HCT116 (cell line): ENCODE results near the gene CACNA1C. TPM values are rescaled to one million over a fixed set of nuclear protein-coding genes. Genes with fewer than 3 reads are reported as not detected.

Source experiments
- ATAC-seq: fragments of 200-7000 bp; cut with Tn5 transposase; 2 replicates; pipeline ENCODE4 v1.9.1; 2020; ENCODE audit warnings: mild to moderate bottlenecking, moderate library complexity
- BruUV-seq: library from RNA; stranded (reverse); fragments of 400-500 nt; replicated peaks from 2 replicates; lab custom pipeline; 2021; lab: Mats Ljungman, UMichigan
- CTCF ChIA-PET: fragments of 300-600 bp; sonication (Branson Sonifier 250); formaldehyde crosslinking; loops from one replicate; lab custom pipeline; 2021; ENCODE audit warnings: antibody characterized with exemption; lab: Charles Lee
- POLR2A ChIA-PET: fragments of 300-600, 350-600 bp; sonication (Branson Sonifier 250); formaldehyde crosslinking; loops from one replicate; lab custom pipeline; 2021; ENCODE audit warnings: antibody characterized with exemption; lab: Charles Lee
- RAD21 ChIA-PET, 2 experiments: fragments of 300-600 bp; sonication (Branson Sonifier 250); formaldehyde crosslinking; loops; one replicate each; lab custom pipeline; 2023; ENCODE audit warnings: low total read pairs in 2 of 2; ENCODE audit not compliant: uncharacterized antibody in 2 of 2, unreplicated experiment in 2 of 2, low non-redundant PET in 1 of 2; lab: Charles Lee
- DNase-seq: peaks from one replicate; pipeline ENCODE4 v3.0.0-alpha.2; 2010; ENCODE audit warnings: low read depth, low spot score
- H2AFZ ChIP-seq: fragments of 200-600 bp; shearing (Covaris generic), sonication (generic); 2 replicates; pipeline ENCODE4 v1.6.1; 2017; ENCODE audit warnings: low read depth, mixed run types, mixed read lengths, antibody characterized with exemption, low read length; ENCODE audit not compliant: poor library complexity, severe bottlenecking
- H3K27ac ChIP-seq: 2 replicates; pipeline ENCODE4 v1.5.1; 2012; ENCODE audit warnings: low read depth, low read length
- H3K27me3 ChIP-seq: fragments of 200-600 bp; sonication (generic); 2 replicates; pipeline ENCODE4 v1.6.1; 2016; ENCODE audit warnings: mixed run types, low read length, mixed read lengths; ENCODE audit not compliant: insufficient read depth
- H3K36me3 ChIP-seq, 2 experiments: fragments of 200-500 bp in 1 of 2; fragments of 200-600 bp in 1 of 2; sonication (Bioruptor generic) in 1 of 2; sonication (generic) in 1 of 2; 2 replicates each; pipeline versions ENCODE4 v1.5.1 to v1.6.1; 2014 to 2016; ENCODE audit warnings: low read length in 2 of 2, inconsistent platforms in 1 of 2, mixed read lengths in 1 of 2, mixed run types in 1 of 2; ENCODE audit not compliant: insufficient read depth in 2 of 2, control insufficient read depth in 1 of 2
- H3K4me1 ChIP-seq, 2 experiments: fragments of 200-600 bp in 1 of 2; sonication (generic) in 1 of 2; 2 replicates each; pipeline versions ENCODE4 v1.5.1 to v1.6.1; 2012 to 2017; ENCODE audit warnings: low read length in 2 of 2, inconsistent platforms in 1 of 2, mild to moderate bottlenecking in 1 of 2, mixed read lengths in 1 of 2, mixed run types in 1 of 2, moderate library complexity in 1 of 2; ENCODE audit not compliant: insufficient read depth in 2 of 2, control insufficient read depth in 1 of 2
- H3K4me2 ChIP-seq: fragments of 200-600 bp; sonication (generic); 2 replicates; pipeline ENCODE4 v1.6.1; 2017; ENCODE audit warnings: mixed run types, low read length, mixed read lengths
- H3K4me3 ChIP-seq, 2 experiments: fragments of 200-600 bp in 1 of 2; sonication (generic) in 1 of 2; replicated peaks in 1 of 2; 2 replicates each; pipeline ENCODE4 v1.5.1; 2011 to 2016; ENCODE audit warnings: low read length in 2 of 2, control low read depth in 1 of 2, low read depth in 1 of 2, mild to moderate bottlenecking in 1 of 2, mixed read lengths in 1 of 2, mixed run types in 1 of 2
- H3K79me2 ChIP-seq: fragments of 200-600 bp; sonication (generic); 2 replicates; pipeline ENCODE4 v1.6.1; 2017; ENCODE audit warnings: mild to moderate bottlenecking, mixed run types, low read length, moderate library complexity, mixed read lengths; ENCODE audit not compliant: insufficient read depth
- H3K9ac ChIP-seq: fragments of 200-600 bp; sonication (generic); 2 replicates; pipeline ENCODE4 v1.6.1; 2016; ENCODE audit warnings: low read length, mixed read lengths
- H3K9me2 ChIP-seq: fragments of 200-600 bp; sonication (generic), shearing (Covaris generic); 2 replicates; pipeline ENCODE4 v1.6.1; 2017; ENCODE audit warnings: mixed run types, mild to moderate bottlenecking, moderate library complexity; ENCODE audit not compliant: insufficient read depth
- H3K9me3 ChIP-seq, 2 experiments: fragments of 200-500 bp in 1 of 2; fragments of 200-600 bp in 1 of 2; sonication (Bioruptor generic) in 1 of 2; sonication (generic) in 1 of 2; 2 replicates each; pipeline ENCODE4 v1.6.1; 2014 to 2017; ENCODE audit warnings: low read length in 2 of 2, mixed read lengths in 2 of 2, inconsistent platforms in 1 of 2, low read depth in 1 of 2, mild to moderate bottlenecking in 1 of 2, mixed run types in 1 of 2, moderate library complexity in 1 of 2; ENCODE audit not compliant: control insufficient read depth in 1 of 2, insufficient read depth in 1 of 2
- H4K20me1 ChIP-seq: fragments of 200-600 bp; sonication (generic), shearing (Covaris generic); 2 replicates; pipeline ENCODE4 v1.6.1; 2017; ENCODE audit warnings: mixed run types, mild to moderate bottlenecking, moderate library complexity; ENCODE audit not compliant: insufficient read depth
- CBX3 ChIP-seq: IDR thresholded peaks from 2 replicates; pipeline ENCODE4 v1.6.1; 2012; ENCODE audit warnings: low read depth
- CTCF ChIP-seq, 3 experiments: fragments of 200-600 bp in 1 of 3; sonication (generic) in 1 of 3; IDR thresholded peaks in 2 of 3; conservative IDR thresholded peaks in 1 of 3; 2 replicates each; pipeline ENCODE4 v1.5.1; 2012 to 2017; ENCODE audit warnings: low read depth in 2 of 3, low read length in 2 of 3, antibody characterized with exemption in 1 of 3, borderline replicate concordance in 1 of 3, control low read depth in 1 of 3, mild to moderate bottlenecking in 1 of 3, mixed read lengths in 1 of 3, mixed run types in 1 of 3, moderate library complexity in 1 of 3; ENCODE audit not compliant: insufficient read depth in 1 of 3
- EGR1 ChIP-seq: IDR thresholded peaks from 2 replicates; pipeline ENCODE4 v1.6.1; 2012; ENCODE audit warnings: low read depth
- ELF1 ChIP-seq: IDR thresholded peaks from 2 replicates; pipeline ENCODE4 v1.6.1; 2012; ENCODE audit warnings: low read depth, borderline replicate concordance
- EZH2phosphoT487 ChIP-seq: fragments of 200-600 bp; IDR thresholded peaks from 2 replicates; pipeline ENCODE4 v1.6.1; 2018; ENCODE audit warnings: antibody characterized with exemption, borderline replicate concordance
- FOSL1 ChIP-seq: IDR thresholded peaks from 2 replicates; pipeline ENCODE4 v1.6.1; 2012; ENCODE audit warnings: low read depth
- JUND ChIP-seq: IDR thresholded peaks from 2 replicates; pipeline ENCODE4 v1.6.1; 2012
- POLR2AphosphoS5 ChIP-seq: IDR thresholded peaks from 2 replicates; pipeline ENCODE4 v1.6.1; 2011; ENCODE audit warnings: mild to moderate bottlenecking, low read depth, low read length, moderate library complexity
- RAD21 ChIP-seq: IDR thresholded peaks from 2 replicates; pipeline ENCODE4 v1.6.1; 2012; ENCODE audit warnings: low read depth, mild to moderate bottlenecking
- REST ChIP-seq: IDR thresholded peaks from 2 replicates; pipeline ENCODE4 v1.6.1; 2012; ENCODE audit warnings: low read depth
- SRF ChIP-seq: IDR thresholded peaks from 2 replicates; pipeline ENCODE4 v1.6.1; 2012; ENCODE audit warnings: low read depth
- TCF7L2 ChIP-seq: IDR thresholded peaks from 2 replicates; pipeline ENCODE4 v1.7.0; 2011; ENCODE audit warnings: borderline replicate concordance, inconsistent platforms; ENCODE audit not compliant: insufficient read depth, insufficient read length; ENCODE audit errors: extremely low read depth
- YY1 ChIP-seq: IDR thresholded peaks from 2 replicates; pipeline ENCODE4 v1.6.1; 2011; ENCODE audit warnings: low read length, low read depth, moderate library complexity, mild to moderate bottlenecking; ENCODE audit not compliant: insufficient replicate concordance; ENCODE audit errors: extremely low read depth
- ZBTB33 ChIP-seq: IDR thresholded peaks from 2 replicates; pipeline ENCODE4 v1.6.1; 2011; ENCODE audit warnings: mild to moderate bottlenecking, low read length, moderate library complexity; ENCODE audit not compliant: insufficient replicate concordance; ENCODE audit errors: extremely low read depth
- ZFX ChIP-seq: fragments of 450-650 bp; IDR thresholded peaks from 2 replicates; pipeline ENCODE4 v1.6.1; 2017
- ZNF274 ChIP-seq: fragments of 200-500 bp; sonication (Bioruptor generic); IDR thresholded peaks from 2 replicates; pipeline ENCODE4 v1.6.1; 2014; ENCODE audit warnings: mild to moderate bottlenecking, low read depth, low read length, inconsistent platforms
- intact Hi-C: fragments of 100-400 bp; cut with micrococcal nuclease; formaldehyde crosslinking; loops from 2 replicates; pipeline ENCODE4 v1.10.0; 2022
- total RNA-seq: library from RNA; stranded (reverse); gene quantifications from one replicate; pipeline ENCODE4 v1.2.1, GENCODE V29; 2021; ENCODE audit not compliant: unreplicated experiment
- TF ChIP-seq, protein P1 (sequence below): IDR thresholded peaks from 2 replicates; pipeline ENCODE4 v1.6.1; 2012

Gene CACNA1C
- total RNA-seq, 1 experiment from 2014 or later: 0.05 TPM

- H3K27me3 ChIP-seq: peaks cover 35% of the 10 kb centered on the region
- no peaks in the 10 kb centered on the region for H3K79me2 ChIP-seq
- intact Hi-C loops: no loop called here
- H3K27ac ChIP-seq: no peak overlapping the region
- H3K36me3 ChIP-seq: no peaks in the 10 kb centered on the region
- ChIA-PET POLR2A (no interaction called here), RAD21 (no interaction called here), CTCF (no interaction called here)
- DNase-seq (no peak), ATAC-seq (no peak)
- BruUV-seq: no TSS peak
- H3K9me2 ChIP-seq: no peaks in the 10 kb centered on the region
- TF ChIP-seq POLR2AphosphoS5 (no peak), YY1 (no peak), REST (no peak), CTCF (IDR thresholded peaks at IDR 0.05 in 2 of 3, conservative IDR thresholded peaks at IDR 0.05 in 1 of 3; ENCODE audit: borderline replicate concordance in 1 of 3, insufficient read depth in 1 of 3, low read depth in 2 of 3, low read length in 2 of 3) (no peak), RAD21 (no peak), ZFX (no peak), JUND (no peak), ZBTB33 (no peak), EZH2phosphoT487 (no peak), EGR1 (no peak), ZNF274 (no peak), SRF (no peak), CBX3 (no peak), FOSL1 (no peak), ELF1 (no peak), TCF7L2 (no peak)
- TF ChIP-seq, protein P1, sequence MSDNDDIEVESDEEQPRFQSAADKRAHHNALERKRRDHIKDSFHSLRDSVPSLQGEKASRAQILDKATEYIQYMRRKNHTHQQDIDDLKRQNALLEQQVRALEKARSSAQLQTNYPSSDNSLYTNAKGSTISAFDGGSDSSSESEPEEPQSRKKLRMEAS: no peak
- no peak overlapping the region for H3K4me3 ChIP-seq
- H3K4me1 ChIP-seq: no peaks in the 10 kb centered on the region
- no peak overlapping the region for H3K4me2 ChIP-seq
- no peaks in the 10 kb centered on the region for H3K9me3 ChIP-seq
- no peaks in the 10 kb centered on the region for H4K20me1 ChIP-seq
- no peak overlapping the region for H2AFZ ChIP-seq
- no peak overlapping the region for H3K9ac ChIP-seq
Observed at GRCh38 chr12:2411011-2411410, 358.2 kb downstream of the CACNA1C start.
